K562 treated with DMSO at 1 percent for 48 hours (cell line): ENCODE measurements around the gene COX11. TPM values are rescaled to one million over a fixed set of nuclear protein-coding genes. Genes with fewer than 3 reads are reported as not detected.

Source experiments
- total RNA-seq: library from RNA; unstranded; fragments of 300-600 nt; gene quantifications from 2 replicates; pipeline ENCODE4 v1.2.3, GENCODE V29; 2022; ENCODE audit warnings: low replicate concordance; ENCODE audit errors: extremely low read depth

The COX11 gene, protein sequence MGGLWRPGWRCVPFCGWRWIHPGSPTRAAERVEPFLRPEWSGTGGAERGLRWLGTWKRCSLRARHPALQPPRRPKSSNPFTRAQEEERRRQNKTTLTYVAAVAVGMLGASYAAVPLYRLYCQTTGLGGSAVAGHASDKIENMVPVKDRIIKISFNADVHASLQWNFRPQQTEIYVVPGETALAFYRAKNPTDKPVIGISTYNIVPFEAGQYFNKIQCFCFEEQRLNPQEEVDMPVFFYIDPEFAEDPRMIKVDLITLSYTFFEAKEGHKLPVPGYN
- not detected in 2 replicates for total RNA-seq

DNA sequence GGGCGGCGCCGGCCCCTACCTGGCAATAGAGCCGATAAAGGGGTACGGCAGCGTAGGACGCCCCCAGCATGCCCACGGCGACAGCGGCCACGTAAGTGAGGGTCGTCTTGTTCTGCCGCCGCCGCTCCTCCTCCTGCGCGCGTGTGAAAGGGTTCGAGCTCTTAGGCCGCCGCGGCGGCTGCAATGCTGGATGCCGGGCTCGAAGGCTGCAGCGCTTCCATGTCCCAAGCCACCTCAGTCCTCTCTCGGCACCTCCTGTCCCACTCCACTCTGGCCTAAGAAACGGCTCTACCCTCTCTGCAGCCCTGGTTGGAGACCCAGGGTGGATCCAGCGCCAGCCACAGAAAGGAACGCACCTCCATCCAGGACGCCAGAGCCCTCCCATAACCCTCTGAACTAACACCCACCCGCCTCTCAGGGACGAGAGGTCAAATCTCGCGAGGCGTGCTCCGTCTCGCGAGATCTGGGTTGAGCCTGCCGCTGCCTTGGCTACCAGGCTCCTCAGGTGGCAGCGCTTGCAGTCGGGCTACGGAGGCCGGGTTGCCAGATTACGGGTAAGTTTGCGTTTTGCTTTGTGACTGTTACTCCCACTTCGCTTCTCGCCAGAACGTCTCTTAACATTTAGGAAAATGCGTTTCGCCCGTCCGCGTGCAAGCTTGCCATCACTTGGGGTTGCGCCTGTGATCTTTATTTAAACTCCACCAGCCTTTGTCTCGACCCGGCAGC is at the start of gene COX11, which contains the start of gene STXBP4:
Gene COX11, minus strand, starts transcription at position 393 of the 726 bp plus-strand sequence. Its CDS starts 8 bp downstream, at position 385.
Gene STXBP4, plus strand, starts transcription at position 504 of the 726 bp plus-strand sequence. CDS start 17,455 bp downstream, outside the sequence.

Other genes starting within 250 kb of the COX11 start
- gene TOM1L1, start 67.8 kb downstream of the COX11 start, total RNA-seq = not detected in 2 replicates
- gene STXBP4, start 111 bp upstream of the COX11 start, total RNA-seq = not detected in 2 replicates